ENCODE data around the gene RPL7A. TPM values are rescaled to one million over a fixed set of nuclear protein-coding genes. Genes with fewer than 3 reads are reported as not detected.

RPL7A gene
- total RNA-seq, 1 experiment from 2014 or later, result 2,895 TPM

DNA sequence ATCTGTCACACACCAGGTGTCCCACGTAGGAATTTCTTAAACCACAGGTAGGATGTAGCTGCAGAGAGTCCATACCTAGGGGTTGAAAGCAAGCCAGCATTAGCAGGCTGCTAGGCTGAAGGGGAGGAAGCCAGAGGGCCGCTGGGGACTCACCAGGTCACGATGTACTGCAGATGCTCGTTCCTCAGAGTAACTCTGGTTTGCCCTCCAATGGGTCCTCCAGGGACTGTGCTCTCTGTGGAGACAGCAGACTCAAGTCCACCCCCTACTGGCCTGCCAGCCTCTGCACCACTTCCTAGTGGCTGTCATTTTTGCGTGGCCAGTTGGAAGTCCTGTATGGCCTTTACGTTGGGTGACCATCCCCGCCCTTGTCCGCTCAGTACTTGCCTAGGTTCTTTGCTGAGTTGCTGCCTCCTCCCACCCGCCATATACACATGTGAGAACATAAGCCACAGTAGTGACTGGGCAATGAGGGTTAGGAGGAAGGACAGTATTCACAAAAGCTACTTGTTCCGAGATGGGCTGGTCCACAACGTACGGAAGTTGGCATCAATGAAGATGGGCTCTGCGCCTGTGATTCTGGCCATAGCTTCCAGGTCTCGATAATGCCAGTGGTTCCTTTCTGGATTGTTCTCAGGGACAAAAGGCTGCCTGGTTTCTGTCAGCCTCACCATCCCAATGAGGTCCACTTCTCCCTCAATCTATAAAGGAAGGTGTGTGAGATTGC, 4.1 kb downstream of the RPL7A start:
- peak; percentile 93 for DNase-seq
- Histone ChIP-seq H3K79me2 (ENCODE audit: insufficient read depth, low read length) (peaks cover 7% of the 10 kb centered on the region; the same call in 1 of the 2 replicates), H4K5ac (ENCODE audit: insufficient read length, low read depth, low read length) (no peak overlapping the region)

More for the DNA sequence above, 4.1 kb downstream of the RPL7A start:
- Histone ChIP-seq H3T11ph (ENCODE audit: low read length) (no peak overlapping the region), H3K23ac (ENCODE audit: insufficient read length, low read depth, low read length) (no peak overlapping the region), H3K27ac (ENCODE audit: insufficient read length, low read depth, low read length) (no peak overlapping the region), H3K9me3 (ENCODE audit: control insufficient read depth, low read depth, low read length) (no peaks in the 10 kb centered on the region), H2BK20ac (ENCODE audit: low read depth, low read length, poor library complexity, severe bottlenecking) (no peak overlapping the region), H2BK15ac (ENCODE audit: low read depth, low read length) (no peak overlapping the region), H2BK120ac (ENCODE audit: low read depth, low read length, poor library complexity, severe bottlenecking) (no peak overlapping the region), H3K23me2 (ENCODE audit: insufficient read length, low read depth, low read length, poor library complexity, severe bottlenecking) (peaks cover 10% of the 10 kb centered on the region), H4K91ac (ENCODE audit: insufficient read length, low read depth, low read length) (no peak overlapping the region), H2BK12ac (ENCODE audit: insufficient read length, low read depth, low read length) (no peak overlapping the region), H3K56ac (ENCODE audit: insufficient read length, low read depth, low read length) (no peak overlapping the region), H3K79me1 (ENCODE audit: insufficient read depth, low read depth, low read length, poor library complexity, severe bottlenecking) (no peaks in the 10 kb centered on the region), H3K27me3 (ENCODE audit: insufficient read depth, low read length) (no peaks in the 10 kb centered on the region), H2BK5ac (ENCODE audit: insufficient read length, low read length) (no peak overlapping the region), H2AK5ac (ENCODE audit: insufficient read length, low read length) (no peak overlapping the region), H3K4me1 (ENCODE audit: insufficient read depth, low read length) (no peaks in the 10 kb centered on the region; the same call in 1 of the 2 replicates), H2AFZ (ENCODE audit: low read length) (no peak overlapping the region), H3K14ac (ENCODE audit: insufficient read depth, low read length) (no peak overlapping the region), H3K4ac (ENCODE audit: low read depth, low read length) (no peak overlapping the region), H4K8ac (replicated peaks; ENCODE audit: insufficient read length, low read depth, low read length) (no peak overlapping the region), H3K18ac (ENCODE audit: insufficient read length, low read depth, low read length) (no peak overlapping the region), H4K20me1 (ENCODE audit: control insufficient read depth, insufficient read depth, insufficient read length) (no peaks in the 10 kb centered on the region), H3K4me2 (ENCODE audit: insufficient read depth, insufficient read length, low read length) (no peak overlapping the region), H3K9ac (ENCODE audit: extremely low read depth, insufficient read length, low read length) (no peak overlapping the region)
- TF ChIP-seq, protein P1, sequence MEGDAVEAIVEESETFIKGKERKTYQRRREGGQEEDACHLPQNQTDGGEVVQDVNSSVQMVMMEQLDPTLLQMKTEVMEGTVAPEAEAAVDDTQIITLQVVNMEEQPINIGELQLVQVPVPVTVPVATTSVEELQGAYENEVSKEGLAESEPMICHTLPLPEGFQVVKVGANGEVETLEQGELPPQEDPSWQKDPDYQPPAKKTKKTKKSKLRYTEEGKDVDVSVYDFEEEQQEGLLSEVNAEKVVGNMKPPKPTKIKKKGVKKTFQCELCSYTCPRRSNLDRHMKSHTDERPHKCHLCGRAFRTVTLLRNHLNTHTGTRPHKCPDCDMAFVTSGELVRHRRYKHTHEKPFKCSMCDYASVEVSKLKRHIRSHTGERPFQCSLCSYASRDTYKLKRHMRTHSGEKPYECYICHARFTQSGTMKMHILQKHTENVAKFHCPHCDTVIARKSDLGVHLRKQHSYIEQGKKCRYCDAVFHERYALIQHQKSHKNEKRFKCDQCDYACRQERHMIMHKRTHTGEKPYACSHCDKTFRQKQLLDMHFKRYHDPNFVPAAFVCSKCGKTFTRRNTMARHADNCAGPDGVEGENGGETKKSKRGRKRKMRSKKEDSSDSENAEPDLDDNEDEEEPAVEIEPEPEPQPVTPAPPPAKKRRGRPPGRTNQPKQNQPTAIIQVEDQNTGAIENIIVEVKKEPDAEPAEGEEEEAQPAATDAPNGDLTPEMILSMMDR (conservative IDR thresholded peaks at IDR 0.05), result peak; percentile 74
- peaks cover 41 to 55% (median 50%) of the 10 kb centered on the region in 3 experiments for H3K36me3 Mint-ChIP-seq (ENCODE audit: insufficient read depth in 1 of 3, low read depth in 3 of 3)
- H3K27ac Mint-ChIP-seq, result peak overlapping the region in 2 of 3 experiments; percentile 61 to 80; a peak in 2 of 7 replicates
- peaks cover 0 to 3% of the 10 kb centered on the region in 2 experiments; a peak in 1 of 5 replicates for H3K9me3 Mint-ChIP-seq
- H3K4me3 Mint-ChIP-seq, result no peak overlapping the region
- peaks cover 16 to 27% of the 10 kb centered on the region in 2 experiments for H3K4me1 Mint-ChIP-seq
- no CpG with 5 or more reads among the region's 14 CpGs for WGBS (ENCODE audit: extremely low coverage, insufficient read length, low lambda C conversion rate)
- no peaks in the 10 kb centered on the region for H3K27me3 Mint-ChIP-seq (ENCODE audit: low read depth)
